Fibroblast of lung (primary cell): ENCODE results near the gene TMEM63B. TPM values are rescaled to one million over a fixed set of nuclear protein-coding genes. Genes with fewer than 3 reads are reported as not detected.

Experiments used
- DNase-seq, 2 donors: peaks; one replicate each; pipeline versions ENCODE4 v3.0.0 to v3.0.0-alpha.2; 2010; ENCODE audit warnings: low read depth in 2 of 2
- H2AFZ ChIP-seq: 2 replicates; pipeline ENCODE4 v1.5.1; 2012; ENCODE audit warnings: low read length, control low read depth, inconsistent platforms
- H3K27ac ChIP-seq: 2 replicates; pipeline ENCODE4 v1.5.1; 2011; ENCODE audit warnings: low read length, control low read depth; ENCODE audit not compliant: insufficient read depth
- H3K27me3 ChIP-seq: 2 replicates; pipeline ENCODE4 v1.5.1; 2011; ENCODE audit warnings: mild to moderate bottlenecking, low read length; ENCODE audit not compliant: control insufficient read depth, insufficient read depth
- H3K36me3 ChIP-seq: 2 replicates; pipeline ENCODE4 v1.5.1; 2011; ENCODE audit warnings: low read length; ENCODE audit not compliant: control insufficient read depth, insufficient read depth
- H3K4me1 ChIP-seq: 2 replicates; pipeline ENCODE4 v1.5.1; 2011; ENCODE audit warnings: low read length; ENCODE audit not compliant: control insufficient read depth, insufficient read depth; ENCODE audit errors: extremely low read depth
- H3K4me2 ChIP-seq: 2 replicates; pipeline ENCODE4 v1.5.1; 2011; ENCODE audit warnings: low read length, control low read depth; ENCODE audit not compliant: insufficient read depth; ENCODE audit errors: extremely low read depth
- H3K4me3 ChIP-seq, 4 experiments: fragments of 200-600 bp in 1 of 4; sonication (generic) in 1 of 4; replicated peaks in 1 of 4; 2 replicates each; pipeline ENCODE4 v1.5.1; 2011 to 2016; ENCODE audit warnings: low read length in 4 of 4, low read depth in 3 of 4, mild to moderate bottlenecking in 3 of 4, control low read depth in 2 of 4, inconsistent platforms in 1 of 4, mixed read lengths in 1 of 4; ENCODE audit not compliant: insufficient read depth in 1 of 4; ENCODE audit errors: control extremely low read depth in 1 of 4
- H3K79me2 ChIP-seq: 2 replicates; pipeline ENCODE4 v1.5.1; 2012; ENCODE audit warnings: mild to moderate bottlenecking, low read length, inconsistent platforms; ENCODE audit not compliant: control insufficient read depth, insufficient read depth
- H3K9ac ChIP-seq: 2 replicates; pipeline ENCODE4 v1.5.1; 2011; ENCODE audit warnings: mild to moderate bottlenecking, low read length, control low read depth; ENCODE audit not compliant: insufficient read depth
- H3K9me3 ChIP-seq: 2 replicates; pipeline ENCODE4 v1.5.1; 2012; ENCODE audit warnings: low read depth, low read length; ENCODE audit not compliant: control insufficient read depth, insufficient read depth
- H4K20me1 ChIP-seq: 2 replicates; pipeline ENCODE4 v1.5.1; 2011; ENCODE audit warnings: low read length; ENCODE audit not compliant: control insufficient read depth, insufficient read depth; ENCODE audit errors: extremely low read depth
- CTCF ChIP-seq, 2 donors: IDR thresholded peaks in 1 of 2; conservative IDR thresholded peaks in 1 of 2; 1 replicate in 1 of 2; 2 replicates in 1 of 2; pipeline ENCODE4 v1.5.1; 2011 to 2012; ENCODE audit warnings: low read length in 2 of 2, control low read depth in 1 of 2, inconsistent platforms in 1 of 2, low read depth in 1 of 2, mild to moderate bottlenecking in 1 of 2
- EZH2 ChIP-seq: IDR thresholded peaks from 2 replicates; pipeline ENCODE4 v1.5.1; 2012; ENCODE audit warnings: low read length, control low read depth, mild to moderate bottlenecking; ENCODE audit errors: missing control alignments
- polyA plus RNA-seq, 2 donors: library from polyadenylated mRNA; depleted of rRNA in 1 of 2; stranded (reverse) in 1 of 2; unstranded in 1 of 2; fragments of >200 nt; gene quantifications; 2 replicates each; pipeline ENCODE4 v1.2.1, GENCODE V29; 2011 to 2012; ENCODE audit warnings: missing spikeins in 1 of 2
- total RNA-seq: library from RNA; depleted of rRNA; stranded (reverse); fragments of >200 nt; gene quantifications from 2 replicates; pipeline ENCODE4 v1.2.1, GENCODE V29; 2014

Gene TMEM63B
- total and polyA plus RNA-seq, 2 donors (not counting 1 experiment from before 2014, with no cell fraction given) = 32.2 to 42.1 TPM

- Histone ChIP-seq H3K27ac (no peak overlapping the region), H3K36me3 (no peaks in the 10 kb centered on the region), H4K20me1 (peaks cover 2% of the 10 kb centered on the region), H3K79me2 (peaks cover 87% of the 10 kb centered on the region), H3K9ac (no peak overlapping the region), H3K4me2 (peak overlapping the region; percentile 8), H2AFZ (no peak overlapping the region), H3K4me1 (peaks cover 13% of the 10 kb centered on the region), H3K4me3 (no peak overlapping the region), H3K9me3 (no peaks in the 10 kb centered on the region), H3K27me3 (no peaks in the 10 kb centered on the region)
- no peak for TF ChIP-seq EZH2
- no peak for TF ChIP-seq CTCF (conservative IDR thresholded peaks at IDR 0.05 in 1 of 2, IDR thresholded peaks at IDR 0.05 in 1 of 2; ENCODE audit: low read depth in 1 of 2, low read length in 2 of 2)
- DNase-seq = no peak
Measured at GRCh38 chr6:44123544-44123943, 3.8 kb upstream of the TMEM63B start.

DNA sequence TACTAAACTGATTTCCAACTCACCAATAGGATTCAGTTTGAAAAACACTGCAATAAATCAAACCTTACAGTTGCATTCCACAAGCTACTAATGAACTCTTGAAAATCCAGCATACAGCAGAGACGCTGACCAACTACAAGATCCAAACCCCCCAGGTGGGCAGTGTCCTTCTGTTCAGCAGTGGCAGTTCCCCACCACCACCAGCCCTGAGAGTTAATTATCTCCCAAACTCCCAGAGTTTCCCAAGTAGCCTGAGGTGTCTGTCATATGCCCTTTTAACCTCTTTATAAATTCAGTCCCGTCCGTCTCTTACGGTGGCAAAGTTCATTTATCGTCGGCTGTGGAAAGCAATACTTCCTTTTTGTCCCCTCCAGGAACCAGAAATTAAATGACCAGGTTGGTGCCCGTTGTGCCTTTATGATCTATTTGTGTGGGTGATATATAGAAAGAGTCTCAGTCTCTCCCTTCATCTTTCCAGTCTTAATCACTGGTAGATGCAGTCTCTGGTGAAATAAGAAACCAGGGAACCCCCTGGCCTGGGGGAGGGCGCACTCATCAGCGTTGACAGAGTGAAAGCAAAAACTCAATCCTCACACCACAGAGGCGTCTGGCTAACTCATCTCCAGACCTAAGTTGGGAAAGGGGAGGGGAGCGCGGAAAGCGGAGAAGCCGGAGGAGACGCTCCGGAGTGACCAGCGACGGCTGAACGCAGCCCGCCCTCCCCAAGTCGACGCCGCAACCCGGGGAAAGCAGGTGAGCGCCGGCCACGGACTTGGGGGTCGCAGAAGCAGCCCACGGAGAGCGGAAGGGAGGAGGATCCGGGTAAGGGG lies 819 bp upstream of the TMEM63B start:
- no peaks in the 10 kb centered on the region for H3K36me3 ChIP-seq
- H3K4me3 ChIP-seq = peak overlapping the region; percentile 75 to 96 (median 90)
- no peaks in the 10 kb centered on the region for H3K9me3 ChIP-seq
- peaks cover 63% of the 10 kb centered on the region for H3K79me2 ChIP-seq
- peaks cover 11% of the 10 kb centered on the region for H3K4me1 ChIP-seq
- peak overlapping the region; percentile 99 for H3K4me2 ChIP-seq
- peak overlapping the region; percentile 76 for H3K9ac ChIP-seq
- peak; percentile 64 to 79 for DNase-seq
- peaks cover 2% of the 10 kb centered on the region for H4K20me1 ChIP-seq
- no peaks in the 10 kb centered on the region for H3K27me3 ChIP-seq
- H2AFZ ChIP-seq = peak overlapping the region; percentile 26
- no peak for TF ChIP-seq EZH2
- no peak for TF ChIP-seq CTCF (conservative IDR thresholded peaks at IDR 0.05 in 1 of 2, IDR thresholded peaks at IDR 0.05 in 1 of 2; ENCODE audit: low read depth in 1 of 2, low read length in 2 of 2)
- peak overlapping the region; percentile 81 for H3K27ac ChIP-seq

DNA sequence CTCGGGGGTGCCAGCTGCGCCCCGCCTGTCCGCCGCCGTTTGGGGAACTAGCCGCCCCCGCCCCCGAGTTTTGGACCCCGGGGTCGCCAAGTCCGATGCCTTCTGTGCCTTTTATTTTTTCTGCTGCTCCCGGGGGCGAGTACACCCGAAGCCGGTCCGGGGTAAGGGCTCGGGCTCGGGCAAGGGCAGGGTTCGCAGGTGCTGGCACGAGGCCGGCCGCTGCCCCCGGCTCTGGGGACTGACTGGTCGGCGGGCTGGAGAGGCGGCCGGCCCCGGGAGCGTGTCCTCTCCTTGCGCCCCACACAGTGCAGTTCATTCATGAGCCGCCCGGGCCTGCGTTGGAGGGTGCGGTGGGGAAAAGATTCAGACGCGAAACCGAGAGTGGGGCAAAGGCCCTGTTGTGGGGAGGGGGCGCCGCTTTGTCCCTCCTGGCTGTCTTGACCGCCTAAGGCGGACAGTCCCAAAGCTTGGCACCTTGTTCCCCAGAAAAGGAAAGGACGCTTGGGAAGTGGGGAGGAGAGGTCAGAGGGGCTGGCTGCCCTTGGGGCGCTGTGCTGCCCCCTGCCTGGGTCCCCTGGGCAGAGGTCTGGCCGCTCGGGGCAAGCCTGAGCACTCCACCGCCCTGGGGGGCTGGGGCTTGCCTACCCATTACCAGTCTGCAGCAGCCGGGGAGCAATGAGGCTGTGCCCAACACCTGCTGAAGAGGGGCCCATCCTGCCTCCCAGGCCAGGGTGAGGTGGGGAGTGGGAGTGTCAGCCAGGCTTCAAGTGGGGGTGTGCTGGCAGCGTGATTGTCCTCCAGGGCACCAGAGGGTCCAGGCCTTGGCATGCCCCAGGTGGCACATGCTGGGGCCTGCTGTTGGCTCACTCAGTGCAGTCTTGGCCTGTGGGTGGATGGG lies 915 bp downstream of the TMEM63B start:
- Histone ChIP-seq H3K4me3 (peak overlapping the region; percentile 63 to 91 (median 68)), H3K79me2 (peaks cover 47% of the 10 kb centered on the region), H4K20me1 (peaks cover 2% of the 10 kb centered on the region), H3K27ac (no peak overlapping the region), H3K4me2 (peak overlapping the region; percentile 76), H3K27me3 (no peaks in the 10 kb centered on the region), H3K9ac (peak overlapping the region; percentile 72), H3K4me1 (peaks cover 14% of the 10 kb centered on the region), H3K9me3 (no peaks in the 10 kb centered on the region), H2AFZ (no peak overlapping the region), H3K36me3 (no peaks in the 10 kb centered on the region)
- TF ChIP-seq CTCF (conservative IDR thresholded peaks at IDR 0.05 in 1 of 2, IDR thresholded peaks at IDR 0.05 in 1 of 2; ENCODE audit: low read depth in 1 of 2, low read length in 2 of 2) (no peak), EZH2 (no peak)
- DNase-seq = peak in 1 of 2 donors; percentile 33
